ENCODE results near the gene LPA.

- TF ChIP-seq EZH2 (IDR thresholded peaks at IDR 0.05; ENCODE audit: low read depth) (no peak), CTCF (conservative IDR thresholded peaks at IDR 0.05) (no peak)
Measured at GRCh38 chr6:160634706-160635105, 29.4 kb downstream of the LPA start.

All from PC-9 (cell line).